NCI-H187 treated with DMSO at 0.1 percent for 48 hours (cell line): Measurements from ENCODE around the gene ARHGAP27.
"Not testable (repeated sequence)": the region's sequence is repeated elsewhere in the genome, so short reads cannot be mapped to it uniquely, and the experiment has no call there.

ENCODE experiments used
- DNase-seq: peaks from one replicate; lab custom pipeline; 2025; lab: John Stamatoyannopoulos, UW

The ARHGAP27 gene

DNA sequence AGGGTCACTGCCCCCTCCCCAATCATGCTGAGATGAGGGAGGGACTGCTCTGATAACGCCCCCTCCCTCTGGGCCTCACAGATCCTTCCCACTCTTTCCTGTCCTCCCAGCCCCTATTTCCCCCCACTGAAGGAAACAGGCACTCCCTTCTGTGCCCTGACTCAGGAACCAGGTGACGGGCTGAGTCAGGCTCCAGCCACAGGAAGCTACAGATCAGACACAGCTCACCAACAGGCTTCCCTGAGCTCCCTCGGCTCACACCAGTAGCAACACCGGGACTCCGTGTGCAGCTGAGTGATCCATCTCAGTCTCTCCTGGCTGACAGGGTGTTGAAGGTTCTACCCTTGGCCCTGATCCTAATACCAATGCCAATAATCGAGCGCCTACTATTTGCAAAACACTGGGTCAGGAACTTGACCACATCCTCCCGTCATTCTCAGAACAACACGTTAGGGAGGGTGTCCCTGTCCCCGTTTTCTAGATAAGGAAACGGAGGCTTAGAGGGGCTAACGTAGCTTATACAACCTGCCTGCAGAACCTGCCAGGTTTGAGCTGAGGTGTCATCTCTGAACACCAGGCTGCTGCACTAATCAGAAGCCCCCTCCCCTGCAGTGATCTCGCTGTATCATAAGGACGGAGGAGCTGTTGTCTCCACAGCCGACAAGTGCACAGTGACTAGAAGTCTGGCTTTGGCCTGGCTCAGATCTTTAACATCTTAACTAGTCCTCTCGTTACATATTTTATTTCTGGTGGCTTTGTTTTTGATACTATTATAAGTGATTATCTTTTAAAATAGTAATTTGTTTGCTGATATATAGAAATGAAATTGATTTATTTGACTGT lies 13.5 kb upstream of the ARHGAP27 start:
- not testable (repeated sequence) for DNase-seq

DNA sequence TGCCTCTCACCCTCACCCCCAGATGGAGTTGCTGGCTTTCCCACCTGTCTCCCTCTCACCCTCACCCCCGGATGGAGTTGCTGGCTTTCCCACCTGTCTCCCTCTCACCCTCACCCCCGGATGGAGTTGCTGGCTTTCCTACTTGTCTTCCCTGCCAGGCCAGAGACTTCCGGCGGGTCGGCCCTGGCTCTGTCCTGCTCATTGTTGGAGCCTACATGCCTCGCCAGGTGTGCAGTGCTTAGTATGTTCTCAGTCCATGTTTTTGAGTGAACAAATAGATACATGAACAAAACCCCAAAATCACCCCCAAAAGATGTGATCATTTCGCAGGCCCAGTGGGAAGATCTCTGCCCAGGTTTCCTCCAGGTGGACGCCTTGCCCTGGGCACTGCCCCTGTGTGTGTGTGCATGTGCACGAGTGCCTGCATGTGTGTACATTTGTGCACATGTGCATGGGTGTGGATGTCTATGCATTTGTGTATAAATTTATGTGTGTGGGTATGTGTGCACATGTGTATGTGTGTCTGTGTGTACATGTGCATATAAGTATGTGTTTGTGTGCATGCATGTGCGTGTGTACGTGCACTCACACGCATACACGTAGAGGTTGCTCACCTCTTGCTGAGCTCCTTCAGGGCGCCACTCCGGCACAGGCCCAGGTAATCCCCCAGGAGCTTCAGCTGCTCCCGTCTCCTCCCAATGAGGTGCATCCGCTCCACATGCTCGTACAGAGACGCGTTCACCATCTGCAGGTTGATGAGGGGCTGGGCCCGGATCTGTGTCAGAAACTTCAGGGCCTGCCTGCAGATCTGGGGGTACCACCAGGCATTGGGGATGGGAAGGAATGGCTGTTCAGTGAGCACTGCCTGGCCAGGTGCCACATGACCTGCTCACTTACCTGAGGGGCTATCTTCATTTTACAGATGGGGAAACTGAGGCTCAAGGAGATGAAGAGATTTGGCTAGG lies 12.5 kb upstream of the ARHGAP27 start:
- not testable (repeated sequence) for DNase-seq

DNA sequence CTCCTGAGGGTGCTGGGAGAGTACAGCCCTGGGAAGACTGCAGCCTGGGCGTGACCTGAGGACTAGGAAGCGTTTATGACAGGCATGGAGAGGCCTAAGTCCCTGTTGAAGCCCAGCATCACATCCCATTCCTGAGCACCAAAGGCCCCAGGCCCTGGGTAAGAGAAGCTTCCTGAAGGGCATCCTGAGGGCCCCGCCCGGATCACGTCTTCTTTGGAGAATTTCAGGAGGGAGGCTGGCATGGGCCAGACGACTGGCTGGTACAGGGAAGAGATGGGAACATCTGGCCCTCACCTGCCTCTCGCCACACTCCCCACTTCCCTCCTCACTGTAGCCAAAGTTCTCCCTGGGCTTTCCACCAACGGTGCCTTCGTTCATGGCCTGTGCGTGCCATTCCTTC lies 11.6 kb upstream of the ARHGAP27 start:
- DNase-seq: not testable (repeated sequence)

- DNase-seq: not testable (repeated sequence)
Observed at GRCh38 chr17:45443371-45444260, 10.9 kb upstream of the ARHGAP27 start.

GRCh38 chr17:45441526-45442310 lies 9.0 kb upstream of the ARHGAP27 start:
- DNase-seq: no peak

- not testable (repeated sequence) for DNase-seq
Observed at GRCh38 chr17:45440839-45441515, 8.3 kb upstream of the ARHGAP27 start.

- DNase-seq: no peak
Observed at GRCh38 chr17:45440161-45440778, 7.6 kb upstream of the ARHGAP27 start.

- no peak for DNase-seq
Observed at GRCh38 chr17:45438931-45439610, 6.4 kb upstream of the ARHGAP27 start.

- no peak for DNase-seq
Observed at GRCh38 chr17:45437465-45438283, 5.0 kb upstream of the ARHGAP27 start.

DNA sequence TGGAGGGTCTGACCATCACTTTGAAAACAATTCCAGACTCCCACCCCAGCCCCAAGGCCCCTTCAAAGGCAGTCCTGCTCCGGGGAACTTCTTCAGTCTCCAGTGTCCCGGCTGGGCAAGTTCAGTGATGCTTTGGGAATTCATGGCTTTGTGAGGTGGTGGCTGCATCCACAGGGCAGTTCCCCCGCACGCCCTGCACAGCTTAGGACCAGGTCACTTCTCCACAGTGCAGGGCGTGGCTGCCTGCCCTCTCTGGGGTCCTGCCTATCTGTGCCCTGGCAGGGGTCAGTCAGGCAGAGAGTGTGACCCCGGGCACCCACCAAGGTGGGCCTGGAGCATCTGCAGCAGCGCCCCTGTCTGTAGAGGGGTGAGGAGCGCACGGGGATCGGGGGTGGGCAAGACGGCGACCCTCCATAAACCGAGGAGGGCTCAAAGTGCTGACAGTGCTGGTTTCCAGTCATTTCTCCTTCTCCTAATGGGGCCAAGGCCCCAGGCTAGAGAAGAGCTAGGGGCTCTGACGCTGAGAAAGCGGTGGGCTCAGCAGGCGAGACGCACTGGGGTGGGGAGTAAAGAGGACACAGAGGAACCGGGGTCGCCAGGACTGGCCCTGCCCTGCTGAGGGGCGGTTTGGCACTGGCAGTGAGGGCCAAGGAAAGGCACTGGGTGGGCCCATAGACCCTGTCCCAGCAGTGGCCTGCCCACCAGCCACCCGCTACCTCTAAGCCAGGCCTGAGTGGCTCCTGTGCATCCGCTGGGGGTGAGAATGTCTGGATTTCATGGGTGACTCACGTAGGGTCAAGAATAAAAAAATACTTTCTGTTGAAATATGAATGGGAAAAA lies 4.2 kb upstream of the ARHGAP27 start:
- no peak for DNase-seq

- DNase-seq: no peak
Observed at GRCh38 chr17:45436161-45436560, 3.5 kb upstream of the ARHGAP27 start.

DNA sequence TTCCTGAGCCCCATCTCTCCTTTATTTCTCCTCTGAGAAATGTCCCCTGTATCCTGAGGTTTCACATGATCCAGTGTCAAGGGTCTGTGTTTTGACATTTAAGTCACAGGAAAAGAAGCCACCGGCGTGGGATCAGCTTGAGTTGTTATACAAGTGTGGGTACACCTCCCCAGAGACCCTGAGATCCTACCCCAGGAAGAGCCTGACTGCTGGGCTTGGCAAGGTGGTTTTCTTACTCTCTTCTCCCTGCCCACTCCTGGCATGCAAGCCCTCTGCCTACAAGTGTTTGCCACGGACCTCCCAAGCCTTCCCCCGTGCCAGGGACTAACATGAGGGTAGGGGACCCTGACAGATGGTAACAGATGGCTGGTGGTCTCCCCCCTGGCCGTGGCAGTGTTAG lies 2.8 kb upstream of the ARHGAP27 start:
- DNase-seq: no peak

DNA sequence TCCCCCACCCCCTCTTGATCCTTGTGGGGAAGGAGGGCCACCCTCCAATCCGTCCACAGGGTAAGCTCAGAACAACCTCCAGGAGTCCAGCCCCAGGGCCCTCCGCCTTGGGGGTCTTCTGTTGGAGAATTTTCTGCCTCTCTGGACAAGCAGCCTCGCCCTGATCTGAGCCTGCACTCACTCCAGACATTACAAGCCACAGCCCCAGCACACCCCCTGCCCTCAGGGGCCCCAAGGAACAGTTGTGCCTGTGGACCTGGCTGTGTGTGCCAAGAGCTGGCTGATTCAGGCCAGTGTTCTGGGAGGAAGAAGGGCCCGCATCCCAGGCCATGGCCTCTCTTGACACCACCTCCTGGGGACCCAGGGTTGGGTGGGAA lies 477 bp upstream of the ARHGAP27 start:
- no peak for DNase-seq

DNA sequence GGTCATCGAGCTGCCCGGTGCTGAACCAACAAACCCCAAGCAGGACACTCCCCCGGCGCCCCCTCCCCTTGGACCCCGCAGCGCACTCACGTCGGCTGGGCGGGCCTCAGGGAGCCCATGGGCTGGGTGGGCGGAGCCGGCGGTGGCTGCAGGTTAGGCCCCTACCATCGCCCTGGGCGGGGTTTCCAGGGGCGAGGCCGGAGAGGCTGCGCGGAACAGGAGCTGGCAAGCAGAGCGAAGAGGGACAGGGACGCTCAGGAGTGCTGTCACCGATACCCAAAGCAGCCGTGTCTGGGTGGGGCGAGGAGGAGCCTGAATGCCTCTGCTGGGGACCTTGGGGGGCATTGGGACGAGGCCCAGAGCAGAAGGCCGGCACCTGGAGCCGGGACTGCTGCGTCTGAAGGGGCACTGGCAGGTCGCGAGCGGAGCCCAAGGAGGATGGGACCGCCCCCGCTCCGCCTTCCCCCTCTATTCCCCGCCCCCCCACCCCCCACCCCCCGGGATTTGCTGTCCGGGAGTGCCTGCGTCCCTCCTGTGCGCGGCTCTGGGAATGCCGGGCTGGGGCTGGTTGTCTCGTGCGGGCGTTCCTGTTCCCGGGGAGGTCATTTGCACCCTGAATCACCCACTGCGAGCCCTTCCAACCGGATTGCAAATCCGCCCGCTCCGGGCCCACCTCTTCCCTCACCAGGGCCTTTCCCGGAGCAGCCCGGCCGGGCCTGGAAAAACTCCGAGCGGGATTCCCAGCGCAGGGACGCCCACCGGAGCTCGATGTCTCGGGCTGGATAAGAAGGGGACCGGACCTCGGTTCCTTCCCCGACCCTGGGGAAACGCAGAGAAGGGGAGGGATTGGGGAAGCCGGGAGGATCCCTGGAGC lies 902 bp downstream of the ARHGAP27 start:
- DNase-seq: no peak

DNA sequence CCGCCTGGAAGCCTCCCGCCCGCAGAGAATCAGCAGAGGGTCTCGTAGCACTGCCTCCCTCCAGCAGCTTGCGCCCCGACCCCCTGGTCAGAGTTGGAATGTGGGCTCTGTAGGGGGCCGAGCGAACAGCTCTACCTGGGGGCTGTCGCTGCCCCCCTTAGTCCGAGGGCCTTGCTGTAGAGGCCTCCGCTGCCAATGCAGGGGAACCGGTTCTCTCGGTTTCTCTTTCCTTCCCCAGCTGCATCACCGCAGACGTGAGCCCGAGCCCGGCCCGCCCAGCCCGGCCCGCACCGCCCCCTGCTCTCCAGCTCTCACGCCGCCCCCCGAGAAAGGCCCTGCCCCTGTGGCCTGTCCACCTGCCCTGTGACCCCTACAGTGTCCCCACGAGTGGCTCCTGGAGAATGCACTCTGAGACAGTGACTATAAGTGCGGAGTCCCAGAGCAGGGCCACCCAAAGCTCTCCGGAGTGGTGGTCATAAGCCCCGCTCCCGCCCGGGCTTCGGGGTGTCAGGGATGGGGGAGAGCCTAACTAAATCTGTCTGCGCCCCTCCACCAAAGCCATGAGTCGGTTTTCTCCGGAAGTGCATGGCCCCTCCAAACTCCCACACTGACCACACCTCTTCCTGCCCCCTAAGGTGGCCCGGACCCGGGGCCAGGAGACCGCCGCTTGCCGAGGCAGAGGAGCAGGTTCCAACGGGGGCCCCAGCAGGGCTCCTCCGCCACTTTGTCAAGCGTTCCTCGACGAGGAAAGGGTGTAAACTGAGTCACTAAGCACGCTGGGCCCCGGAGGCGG lies 1.7 kb downstream of the ARHGAP27 start:
- no peak for DNase-seq
